ENCODE data around the gene CSNK1G2. TPM values are rescaled to one million over a fixed set of nuclear protein-coding genes. Genes with fewer than 3 reads are reported as not detected.

Gene CSNK1G2
- total RNA-seq, 6 experiments from 2014 or later, result 44.8 to 52.0 (median 51.1) TPM

- no peak for DNase-seq
- Mint-ChIP-seq H3K4me3 (no peak overlapping the region), H3K9me3 (no peaks in the 10 kb centered on the region), H3K36me3 (ENCODE audit: low read depth) (peaks cover 9% of the 10 kb centered on the region; the same call in 1 of the 2 replicates), H3K27me3 (ENCODE audit: insufficient read depth) (no peaks in the 10 kb centered on the region; the same call in 1 of the 2 replicates), H3K27ac (no peak overlapping the region), H3K4me1 (ENCODE audit: low read depth) (peaks cover 19% of the 10 kb centered on the region)
- TF ChIP-seq CTCF (IDR thresholded peaks at IDR 0.05), result no peak
These were observed 3.3 kb downstream of the CSNK1G2 start for GRCh38 chr19:1944088-1944915.

- H3K9me3 Mint-ChIP-seq, result no peaks in the 10 kb centered on the region
- DNase-seq, result no peak
- H3K36me3 Mint-ChIP-seq (ENCODE audit: low read depth), result peaks cover 11% of the 10 kb centered on the region; the same call in 1 of the 2 replicates
- no peak overlapping the region for H3K4me3 Mint-ChIP-seq
- no peak for TF ChIP-seq CTCF (IDR thresholded peaks at IDR 0.05)
- peaks cover 14% of the 10 kb centered on the region for H3K4me1 Mint-ChIP-seq (ENCODE audit: low read depth)
- no peaks in the 10 kb centered on the region; the same call in 1 of the 2 replicates for H3K27me3 Mint-ChIP-seq (ENCODE audit: insufficient read depth)
- H3K27ac Mint-ChIP-seq, result no peak overlapping the region
These were observed 4.1 kb downstream of the CSNK1G2 start for GRCh38 chr19:1944916-1945561.

GRCh38 chr19:1945899-1946298 is 4.9 kb downstream of the CSNK1G2 start:
- peaks cover 11% of the 10 kb centered on the region; the same call in 1 of the 2 replicates for H3K36me3 Mint-ChIP-seq (ENCODE audit: low read depth)
- H3K27ac Mint-ChIP-seq, result no peak overlapping the region; the same call in 1 of the 2 replicates

GRCh38 chr19:1947651-1948209 is 6.8 kb downstream of the CSNK1G2 start:
- Mint-ChIP-seq H3K4me3 (no peak overlapping the region), H3K36me3 (ENCODE audit: low read depth) (peaks cover 11% of the 10 kb centered on the region; the same call in 1 of the 2 replicates), H3K9me3 (no peaks in the 10 kb centered on the region), H3K27ac (no peak overlapping the region), H3K4me1 (ENCODE audit: low read depth) (peaks cover 9% of the 10 kb centered on the region), H3K27me3 (ENCODE audit: insufficient read depth) (no peaks in the 10 kb centered on the region)
- no peak for DNase-seq
- TF ChIP-seq CTCF (IDR thresholded peaks at IDR 0.05), result no peak

More at GRCh38 chr19:1945899-1946298, 4.9 kb downstream of the CSNK1G2 start:
- no peak for DNase-seq
- Mint-ChIP-seq H3K4me1 (ENCODE audit: low read depth) (peaks cover 11% of the 10 kb centered on the region), H3K4me3 (no peak overlapping the region), H3K9me3 (no peaks in the 10 kb centered on the region), H3K27me3 (ENCODE audit: insufficient read depth) (no peaks in the 10 kb centered on the region)
- TF ChIP-seq CTCF (IDR thresholded peaks at IDR 0.05), result peak; percentile 74

- TF ChIP-seq CTCF (IDR thresholded peaks at IDR 0.05), result no peak
- DNase-seq, result no peak
- no peaks in the 10 kb centered on the region for H3K4me1 Mint-ChIP-seq (ENCODE audit: low read depth)
- H3K27me3 Mint-ChIP-seq (ENCODE audit: insufficient read depth), result no peaks in the 10 kb centered on the region
- H3K4me3 Mint-ChIP-seq, result no peak overlapping the region
- H3K27ac Mint-ChIP-seq, result no peak overlapping the region
- H3K9me3 Mint-ChIP-seq, result no peaks in the 10 kb centered on the region
- H3K36me3 Mint-ChIP-seq (ENCODE audit: low read depth), result peaks cover 11% of the 10 kb centered on the region; the same call in 1 of the 2 replicates
These were observed 8.5 kb downstream of the CSNK1G2 start for GRCh38 chr19:1949304-1950101.
